Activated CD4-positive, alpha-beta memory T cell treated with anti-CD3 and anti-CD28 coated beads, Interleukin-2, amount 10 ng/mL, durations not matched to agents 7 days and 5 days (primary cell): Measurements from ENCODE around the gene IQCF6. TPM values are rescaled to one million over a fixed set of nuclear protein-coding genes. Genes with fewer than 3 reads are reported as not detected.
"Not testable (repeated sequence)": the region's sequence is repeated elsewhere in the genome, so short reads cannot be mapped to it uniquely, and the experiment has no call there.

Source experiments
- CTCF ChIA-PET: fragments of 350-600 bp; sonication (Branson Sonifier 250); formaldehyde crosslinking; loops from one replicate; lab custom pipeline; 2021; ENCODE audit warnings: antibody characterized with exemption, inconsistent platforms; lab: Charles Lee
- POLR2A ChIA-PET: fragments of 350-600 bp; sonication (Branson Sonifier 250); formaldehyde crosslinking; loops from one replicate; lab custom pipeline; 2021; ENCODE audit warnings: antibody characterized with exemption; lab: Charles Lee
- DNase-seq: peaks from one replicate; pipeline ENCODE4 v3.0.0-alpha.2; 2020
- H3K27ac Mint-ChIP-seq: one replicate; pipeline ENCODE4 v1.8.0; 2021; ENCODE audit warnings: mild to moderate bottlenecking, mixed read lengths
- H3K27me3 Mint-ChIP-seq: one replicate; pipeline ENCODE4 v1.8.0; 2021; ENCODE audit warnings: mixed read lengths
- H3K36me3 Mint-ChIP-seq: one replicate; pipeline ENCODE4 v1.8.0; 2021; ENCODE audit warnings: low read depth, mixed read lengths
- H3K4me1 Mint-ChIP-seq: one replicate; pipeline ENCODE4 v1.8.0; 2021; ENCODE audit warnings: mixed read lengths
- H3K4me3 Mint-ChIP-seq: one replicate; pipeline ENCODE4 v1.8.0; 2021; ENCODE audit warnings: mild to moderate bottlenecking, mixed read lengths
- H3K9me3 Mint-ChIP-seq: one replicate; pipeline ENCODE4 v1.8.0; 2021; ENCODE audit warnings: mixed read lengths
- total RNA-seq, 2 experiments: library from RNA; stranded (reverse); gene quantifications; one replicate each; pipeline ENCODE4 v1.2.3, GENCODE V29; 2021

The IQCF6 gene
- total RNA-seq, 2 experiments from 2014 or later: not detected

DNA sequence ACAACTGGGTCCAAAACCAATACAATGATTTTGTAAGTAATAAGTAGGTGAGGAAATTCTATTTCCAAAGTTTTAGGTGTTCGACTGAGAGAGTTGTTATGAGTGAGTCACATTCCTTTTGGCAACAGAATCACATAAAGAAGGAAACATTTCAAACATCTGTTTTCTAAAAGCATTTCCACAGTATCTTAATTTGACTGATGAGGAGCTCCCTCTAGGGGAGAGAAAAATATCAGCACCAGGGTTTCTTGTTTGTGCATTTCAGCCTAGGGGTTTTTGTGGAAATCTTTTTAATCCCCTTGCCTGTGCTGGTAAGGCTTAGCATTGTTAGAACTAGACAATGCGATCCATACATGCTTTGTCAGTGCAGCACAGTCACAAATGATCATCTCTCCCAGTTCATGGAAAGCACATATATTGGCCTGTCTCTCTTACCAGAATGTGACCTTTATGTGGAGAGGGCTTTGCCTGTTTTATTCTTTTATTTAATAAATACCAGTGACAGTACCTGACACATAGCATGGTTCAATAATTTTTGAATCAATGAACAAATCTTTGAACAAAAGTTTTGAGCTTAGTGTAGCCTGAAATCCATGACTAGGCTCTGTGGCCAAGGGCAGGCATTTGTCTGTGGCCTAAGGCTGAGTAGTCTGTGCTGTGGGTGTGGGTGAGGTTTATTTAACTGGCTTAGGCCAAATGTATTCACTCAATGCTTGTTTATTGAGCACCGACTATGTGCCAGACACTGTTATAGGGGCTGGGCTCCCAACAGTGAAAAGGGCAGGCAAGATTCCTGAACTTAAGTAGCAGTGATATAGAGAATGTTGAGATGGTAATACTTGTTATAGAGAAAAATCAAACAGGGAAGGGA, 21.1 kb upstream of the IQCF6 start:
- POLR2A ChIA-PET: interaction anchor here (1.4 kb wide), 1 partner anchor 298 kb away, joined by 4 read pairs; no protein-coding TSS in a partner anchor
- Mint-ChIP-seq H3K4me3 (no peak overlapping the region), H3K4me1 (peaks cover 60% of the 10 kb centered on the region), H3K27ac (no peak overlapping the region), H3K36me3 (peaks cover 11% of the 10 kb centered on the region), H3K27me3 (peaks cover 14% of the 10 kb centered on the region), H3K9me3 (no peaks in the 10 kb centered on the region)
- no peak for DNase-seq
- CTCF ChIA-PET: interaction anchor here (0.6 to 8.1 kb wide), 13 partner anchors 9 to 299 kb away, joined by 3 to 73 read pairs (median 4); partner anchors contain the start of gene DCAF1

- peaks cover 11% of the 10 kb centered on the region for H3K36me3 Mint-ChIP-seq
- H3K4me1 Mint-ChIP-seq: peaks cover 51% of the 10 kb centered on the region
- H3K9me3 Mint-ChIP-seq: no peaks in the 10 kb centered on the region
- peak overlapping the region; percentile 7 for H3K27ac Mint-ChIP-seq
- no peak overlapping the region for H3K4me3 Mint-ChIP-seq
- no peak for DNase-seq
- ChIA-PET CTCF (interaction anchor here (0.9 to 8.1 kb wide), 10 partner anchors 15 to 298 kb away, joined by 3 to 73 read pairs (median 6); partner anchors contain the start of gene DCAF1), POLR2A (interaction anchor here (0.7 to 1.3 kb wide), 6 partner anchors 79 to 299 kb away, joined by 3 to 7 read pairs (median 4); partner anchors contain the start of genes DCAF1 and TEX264)
- peaks cover 12% of the 10 kb centered on the region for H3K27me3 Mint-ChIP-seq
These were observed 19.4 kb upstream of the IQCF6 start for GRCh38 chr3:51798411-51798963.

GRCh38 chr3:51796854-51797253, 17.8 kb upstream of the IQCF6 start:
- H3K36me3 Mint-ChIP-seq: peaks cover 11% of the 10 kb centered on the region
- H3K27ac Mint-ChIP-seq: peak overlapping the region; percentile 60
- DNase-seq: peak; percentile 65
- H3K9me3 Mint-ChIP-seq: no peaks in the 10 kb centered on the region
- peaks cover 45% of the 10 kb centered on the region for H3K4me1 Mint-ChIP-seq
- H3K27me3 Mint-ChIP-seq: peaks cover 12% of the 10 kb centered on the region
- CTCF ChIA-PET: interaction anchor here (0.5 to 8.1 kb wide), 9 partner anchors 78 to 322 kb away, joined by 3 to 73 read pairs (median 4); partner anchors contain the start of genes ACY1 and DCAF1
- POLR2A ChIA-PET: interaction anchor here (0.7 to 1.9 kb wide), 5 partner anchors 8 to 144 kb away, joined by 3 to 10 read pairs (median 3); no protein-coding TSS in a partner anchor
- no peak overlapping the region for H3K4me3 Mint-ChIP-seq

GRCh38 chr3:51794206-51794605, 15.2 kb upstream of the IQCF6 start:
- H3K9me3 Mint-ChIP-seq: no peaks in the 10 kb centered on the region
- CTCF ChIA-PET: no interaction called here
- DNase-seq: no peak
- peaks cover 49% of the 10 kb centered on the region for H3K4me1 Mint-ChIP-seq
- H3K36me3 Mint-ChIP-seq: peaks cover 11% of the 10 kb centered on the region
- H3K4me3 Mint-ChIP-seq: no peak overlapping the region
- H3K27me3 Mint-ChIP-seq: peaks cover 12% of the 10 kb centered on the region
- H3K27ac Mint-ChIP-seq: no peak overlapping the region
- POLR2A ChIA-PET: no interaction called here

- H3K27me3 Mint-ChIP-seq: peaks cover 11% of the 10 kb centered on the region
- ChIA-PET POLR2A (interaction anchor here (1.1 kb wide), 1 partner anchor 106 kb away, joined by 3 read pairs; no protein-coding TSS in a partner anchor), CTCF (no interaction called here)
- H3K9me3 Mint-ChIP-seq: no peaks in the 10 kb centered on the region
- H3K4me1 Mint-ChIP-seq: peaks cover 42% of the 10 kb centered on the region
- DNase-seq: no peak
- peaks cover 16% of the 10 kb centered on the region for H3K36me3 Mint-ChIP-seq
- H3K4me3 Mint-ChIP-seq: no peak overlapping the region
- H3K27ac Mint-ChIP-seq: no peak overlapping the region
These were observed 13.2 kb upstream of the IQCF6 start for GRCh38 chr3:51792206-51792605.

- ChIA-PET CTCF (interaction anchor here (0.7 to 1.2 kb wide), 5 partner anchors 11 to 120 kb away, joined by 3 to 4 read pairs (median 3); no protein-coding TSS in a partner anchor), POLR2A (interaction anchor here (1.2 kb wide), 1 partner anchor 8 kb away, joined by 3 read pairs; no protein-coding TSS in a partner anchor)
- H3K4me3 Mint-ChIP-seq: no peak overlapping the region
- DNase-seq: peak; percentile 28
- peaks cover 22% of the 10 kb centered on the region for H3K27me3 Mint-ChIP-seq
- peak overlapping the region; percentile 28 for H3K27ac Mint-ChIP-seq
- peaks cover 8% of the 10 kb centered on the region for H3K36me3 Mint-ChIP-seq
- H3K9me3 Mint-ChIP-seq: no peaks in the 10 kb centered on the region
- H3K4me1 Mint-ChIP-seq: peaks cover 28% of the 10 kb centered on the region
These were observed 10.4 kb upstream of the IQCF6 start for GRCh38 chr3:51789437-51789836.

- CTCF ChIA-PET, H3K4me3 Mint-ChIP-seq, H3K27ac Mint-ChIP-seq, POLR2A ChIA-PET, H3K36me3 Mint-ChIP-seq, H3K9me3 Mint-ChIP-seq, DNase-seq: not testable (repeated sequence)
- Mint-ChIP-seq H3K4me1 (peaks cover 28% of the 10 kb centered on the region), H3K27me3 (peaks cover 34% of the 10 kb centered on the region)
These were observed 8.5 kb upstream of the IQCF6 start for GRCh38 chr3:51787576-51787975.

DNA sequence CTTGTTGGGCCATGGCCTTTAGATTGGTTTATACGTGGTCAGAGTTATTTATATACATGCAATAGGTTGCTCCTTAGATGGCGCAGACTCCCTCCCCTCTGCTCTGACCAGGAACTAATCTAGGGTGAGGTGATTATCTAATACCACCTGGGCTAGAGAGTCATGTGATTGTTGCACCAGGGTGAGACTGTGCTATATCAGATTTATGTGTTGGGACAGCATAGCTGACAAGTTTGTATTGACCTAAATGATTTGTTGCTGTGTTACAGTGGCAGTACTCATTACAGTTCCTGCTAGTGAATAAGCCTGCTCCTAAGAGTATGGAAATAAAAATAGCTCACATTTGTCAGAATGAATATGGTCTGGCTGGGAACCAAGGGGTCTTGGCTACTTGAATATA, 7.2 kb upstream of the IQCF6 start:
- POLR2A ChIA-PET: no interaction called here
- Mint-ChIP-seq H3K4me3 (no peak overlapping the region), H3K4me1 (peaks cover 28% of the 10 kb centered on the region), H3K36me3 (peaks cover 8% of the 10 kb centered on the region), H3K27me3 (peaks cover 36% of the 10 kb centered on the region), H3K27ac (no peak overlapping the region), H3K9me3 (no peaks in the 10 kb centered on the region)
- no peak for DNase-seq
- CTCF ChIA-PET: no interaction called here

GRCh38 chr3:51778554-51778953, 483 bp downstream of the IQCF6 start:
- ChIA-PET POLR2A (no interaction called here), CTCF (no interaction called here)
- H3K27ac Mint-ChIP-seq: no peak overlapping the region
- no peak overlapping the region for H3K4me3 Mint-ChIP-seq
- DNase-seq: no peak
- no peaks in the 10 kb centered on the region for H3K36me3 Mint-ChIP-seq
- H3K9me3 Mint-ChIP-seq: no peaks in the 10 kb centered on the region
- H3K27me3 Mint-ChIP-seq: peaks cover 20% of the 10 kb centered on the region
- H3K4me1 Mint-ChIP-seq: no peaks in the 10 kb centered on the region

DNA sequence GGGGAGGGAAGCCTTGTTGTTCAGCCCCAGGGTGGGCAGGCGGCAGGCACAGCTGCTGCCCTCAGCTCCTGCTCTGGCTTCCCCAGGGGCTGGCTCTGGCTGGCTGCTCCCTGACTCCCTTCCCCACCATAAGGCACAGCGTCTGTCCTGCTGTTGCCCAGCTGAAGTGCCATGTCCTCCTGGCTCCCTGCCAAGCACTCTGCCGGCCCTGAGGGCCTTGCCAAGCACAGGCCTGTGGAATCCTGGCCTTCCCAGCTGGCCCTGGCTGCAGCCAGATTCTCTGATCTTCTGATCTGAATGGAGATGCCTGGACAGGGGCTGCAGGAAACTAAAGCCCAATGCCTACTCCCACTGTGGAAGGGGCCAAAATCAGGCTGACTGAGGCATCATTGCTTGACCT, 1.1 kb downstream of the IQCF6 start:
- POLR2A ChIA-PET: no interaction called here
- H3K27me3 Mint-ChIP-seq: peaks cover 21% of the 10 kb centered on the region
- H3K27ac Mint-ChIP-seq: no peak overlapping the region

DNA sequence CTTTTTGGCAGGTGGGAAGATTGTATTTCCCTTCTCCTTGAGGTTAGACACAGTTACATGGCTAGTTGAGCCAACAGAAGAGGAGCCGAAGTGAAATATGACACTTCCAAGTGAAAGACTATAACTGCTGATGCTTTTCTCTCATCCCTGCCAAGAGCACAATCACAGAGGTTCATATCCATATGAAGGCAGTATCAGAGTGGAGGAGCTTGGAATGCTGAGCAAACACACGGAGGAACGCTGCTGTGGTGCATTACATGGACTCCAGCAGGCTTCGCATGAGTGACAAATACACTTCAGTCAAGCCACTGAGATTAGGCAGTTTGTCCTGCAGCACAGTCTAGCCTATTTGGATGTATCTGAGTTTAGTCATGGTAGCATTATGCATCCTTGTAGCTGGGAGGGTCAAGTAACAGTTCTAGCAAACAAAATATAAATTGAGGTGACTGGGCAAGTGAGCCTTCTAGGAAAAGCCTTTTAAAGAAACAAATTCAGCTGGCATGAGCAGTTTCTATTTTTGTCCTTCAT, 5.4 kb downstream of the IQCF6 start:
- POLR2A ChIA-PET: no interaction called here
- Mint-ChIP-seq H3K4me1 (no peaks in the 10 kb centered on the region), H3K4me3 (no peak overlapping the region), H3K9me3 (no peaks in the 10 kb centered on the region), H3K27ac (no peak overlapping the region), H3K36me3 (no peaks in the 10 kb centered on the region), H3K27me3 (peaks cover 43% of the 10 kb centered on the region)
- no peak for DNase-seq
- CTCF ChIA-PET: no interaction called here

More for the DNA sequence above, 1.1 kb downstream of the IQCF6 start:
- no peak for DNase-seq
- no peaks in the 10 kb centered on the region for H3K4me1 Mint-ChIP-seq
- H3K9me3 Mint-ChIP-seq: no peaks in the 10 kb centered on the region
- CTCF ChIA-PET: no interaction called here
- H3K36me3 Mint-ChIP-seq: no peaks in the 10 kb centered on the region
- H3K4me3 Mint-ChIP-seq: no peak overlapping the region

GRCh38 chr3:51759203-51759602, 19.8 kb downstream of the IQCF6 start:
- no peaks in the 10 kb centered on the region for H3K4me1 Mint-ChIP-seq
- peaks cover 47% of the 10 kb centered on the region for H3K27me3 Mint-ChIP-seq
- H3K4me3 Mint-ChIP-seq: no peak overlapping the region
- CTCF ChIA-PET: no interaction called here
- H3K36me3 Mint-ChIP-seq: peaks cover 2% of the 10 kb centered on the region
- no peak overlapping the region for H3K27ac Mint-ChIP-seq
- POLR2A ChIA-PET: no interaction called here
- H3K9me3 Mint-ChIP-seq: peaks cover 10% of the 10 kb centered on the region
- DNase-seq: no peak
